HCT116 (cell line): ENCODE results near the gene PLEKHA8.

Source experiments
- CEBPB ChIP-seq: IDR thresholded peaks from 2 replicates; pipeline ENCODE4 v1.6.1; 2012; ENCODE audit warnings: low read depth
- ELF1 ChIP-seq: IDR thresholded peaks from 2 replicates; pipeline ENCODE4 v1.6.1; 2012; ENCODE audit warnings: low read depth, borderline replicate concordance
- EZH2 ChIP-seq: fragments of 200-600 bp; sonication (generic); IDR thresholded peaks from 2 replicates; pipeline ENCODE4 v1.6.1; 2017; ENCODE audit warnings: antibody characterized with exemption, mixed run types
- EZH2phosphoT487 ChIP-seq: fragments of 200-600 bp; IDR thresholded peaks from 2 replicates; pipeline ENCODE4 v1.6.1; 2018; ENCODE audit warnings: antibody characterized with exemption, borderline replicate concordance
- POLR2A ChIP-seq: IDR thresholded peaks from 2 replicates; pipeline ENCODE4 v1.7.0; 2011; ENCODE audit warnings: borderline replicate concordance; ENCODE audit not compliant: insufficient read depth, insufficient read length; ENCODE audit errors: extremely low read depth
- RAD21 ChIP-seq: IDR thresholded peaks from 2 replicates; pipeline ENCODE4 v1.6.1; 2012; ENCODE audit warnings: low read depth, mild to moderate bottlenecking
- REST ChIP-seq: IDR thresholded peaks from 2 replicates; pipeline ENCODE4 v1.6.1; 2012; ENCODE audit warnings: low read depth
- YY1 ChIP-seq: IDR thresholded peaks from 2 replicates; pipeline ENCODE4 v1.6.1; 2011; ENCODE audit warnings: low read length, low read depth, moderate library complexity, mild to moderate bottlenecking; ENCODE audit not compliant: insufficient replicate concordance; ENCODE audit errors: extremely low read depth
- TF ChIP-seq, protein P1 (sequence below), 3 experiments: fragments of 200-600 bp in 1 of 3; sonication (generic) in 1 of 3; IDR thresholded peaks in 2 of 3; conservative IDR thresholded peaks in 1 of 3; 2 replicates each; pipeline ENCODE4 v1.5.1; 2012 to 2017; ENCODE audit warnings: low read depth in 2 of 3, low read length in 2 of 3, antibody characterized with exemption in 1 of 3, borderline replicate concordance in 1 of 3, control low read depth in 1 of 3, mild to moderate bottlenecking in 1 of 3, mixed read lengths in 1 of 3, mixed run types in 1 of 3, moderate library complexity in 1 of 3; ENCODE audit not compliant: insufficient read depth in 1 of 3
- TF ChIP-seq, protein P2 (sequence below): IDR thresholded peaks from 2 replicates; pipeline ENCODE4 v1.6.1; 2012
- TF ChIP-seq, protein P3 (sequence below): IDR thresholded peaks from 2 replicates; pipeline ENCODE4 v1.6.1; 2011; ENCODE audit warnings: mild to moderate bottlenecking, low read length, moderate library complexity; ENCODE audit not compliant: insufficient replicate concordance; ENCODE audit errors: extremely low read depth

DNA sequence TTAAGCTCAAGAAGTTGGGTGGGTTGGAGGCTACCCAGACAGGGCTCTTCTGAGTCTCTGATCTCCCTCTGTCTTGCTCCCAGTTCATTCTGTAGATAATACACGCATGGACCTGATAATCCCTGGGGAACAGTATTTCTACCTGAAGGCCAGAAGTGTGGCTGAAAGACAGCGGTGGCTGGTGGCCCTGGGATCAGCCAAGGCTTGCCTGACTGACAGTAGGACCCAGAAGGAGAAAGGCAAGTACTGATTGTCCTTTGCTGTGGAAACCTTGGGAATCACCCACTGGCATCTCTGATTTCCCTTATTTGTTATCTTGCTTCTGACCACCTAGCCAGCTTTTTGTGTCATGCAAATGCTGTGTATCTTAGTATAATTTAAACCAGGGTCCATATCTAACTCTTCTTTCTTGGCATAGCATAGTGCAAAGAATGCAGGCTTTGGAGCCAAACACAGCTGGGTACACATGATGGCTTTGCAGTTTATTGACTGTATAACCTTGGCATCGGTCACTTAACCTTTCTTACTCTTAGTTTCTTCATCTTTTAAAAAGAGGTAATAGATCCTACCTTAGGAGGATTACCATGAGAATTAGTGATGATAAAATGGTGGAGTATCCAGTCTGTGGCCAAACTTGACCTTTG, 18.0 kb downstream of the PLEKHA8 start:
- no peak for TF ChIP-seq REST
- TF ChIP-seq, protein P1, sequence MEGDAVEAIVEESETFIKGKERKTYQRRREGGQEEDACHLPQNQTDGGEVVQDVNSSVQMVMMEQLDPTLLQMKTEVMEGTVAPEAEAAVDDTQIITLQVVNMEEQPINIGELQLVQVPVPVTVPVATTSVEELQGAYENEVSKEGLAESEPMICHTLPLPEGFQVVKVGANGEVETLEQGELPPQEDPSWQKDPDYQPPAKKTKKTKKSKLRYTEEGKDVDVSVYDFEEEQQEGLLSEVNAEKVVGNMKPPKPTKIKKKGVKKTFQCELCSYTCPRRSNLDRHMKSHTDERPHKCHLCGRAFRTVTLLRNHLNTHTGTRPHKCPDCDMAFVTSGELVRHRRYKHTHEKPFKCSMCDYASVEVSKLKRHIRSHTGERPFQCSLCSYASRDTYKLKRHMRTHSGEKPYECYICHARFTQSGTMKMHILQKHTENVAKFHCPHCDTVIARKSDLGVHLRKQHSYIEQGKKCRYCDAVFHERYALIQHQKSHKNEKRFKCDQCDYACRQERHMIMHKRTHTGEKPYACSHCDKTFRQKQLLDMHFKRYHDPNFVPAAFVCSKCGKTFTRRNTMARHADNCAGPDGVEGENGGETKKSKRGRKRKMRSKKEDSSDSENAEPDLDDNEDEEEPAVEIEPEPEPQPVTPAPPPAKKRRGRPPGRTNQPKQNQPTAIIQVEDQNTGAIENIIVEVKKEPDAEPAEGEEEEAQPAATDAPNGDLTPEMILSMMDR (IDR thresholded peaks at IDR 0.05 in 2 of 3, conservative IDR thresholded peaks at IDR 0.05 in 1 of 3; ENCODE audit: borderline replicate concordance in 1 of 3, insufficient read depth in 1 of 3, low read depth in 2 of 3, low read length in 2 of 3): no peak
- no peak for TF ChIP-seq RAD21
- no peak for TF ChIP-seq EZH2phosphoT487
- TF ChIP-seq, protein P2, sequence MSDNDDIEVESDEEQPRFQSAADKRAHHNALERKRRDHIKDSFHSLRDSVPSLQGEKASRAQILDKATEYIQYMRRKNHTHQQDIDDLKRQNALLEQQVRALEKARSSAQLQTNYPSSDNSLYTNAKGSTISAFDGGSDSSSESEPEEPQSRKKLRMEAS: no peak
- TF ChIP-seq POLR2A: no peak
- no peak for TF ChIP-seq CEBPB
- no peak for TF ChIP-seq ELF1
- TF ChIP-seq, protein P3, sequence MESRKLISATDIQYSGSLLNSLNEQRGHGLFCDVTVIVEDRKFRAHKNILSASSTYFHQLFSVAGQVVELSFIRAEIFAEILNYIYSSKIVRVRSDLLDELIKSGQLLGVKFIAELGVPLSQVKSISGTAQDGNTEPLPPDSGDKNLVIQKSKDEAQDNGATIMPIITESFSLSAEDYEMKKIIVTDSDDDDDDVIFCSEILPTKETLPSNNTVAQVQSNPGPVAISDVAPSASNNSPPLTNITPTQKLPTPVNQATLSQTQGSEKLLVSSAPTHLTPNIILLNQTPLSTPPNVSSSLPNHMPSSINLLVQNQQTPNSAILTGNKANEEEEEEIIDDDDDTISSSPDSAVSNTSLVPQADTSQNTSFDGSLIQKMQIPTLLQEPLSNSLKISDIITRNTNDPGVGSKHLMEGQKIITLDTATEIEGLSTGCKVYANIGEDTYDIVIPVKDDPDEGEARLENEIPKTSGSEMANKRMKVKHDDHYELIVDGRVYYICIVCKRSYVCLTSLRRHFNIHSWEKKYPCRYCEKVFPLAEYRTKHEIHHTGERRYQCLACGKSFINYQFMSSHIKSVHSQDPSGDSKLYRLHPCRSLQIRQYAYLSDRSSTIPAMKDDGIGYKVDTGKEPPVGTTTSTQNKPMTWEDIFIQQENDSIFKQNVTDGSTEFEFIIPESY: no peak
- TF ChIP-seq YY1: no peak
- no peak for TF ChIP-seq EZH2
